K562 (cell line): ENCODE measurements around the gene BEND6. TPM values are rescaled to one million over a fixed set of nuclear protein-coding genes. Genes with fewer than 3 reads are reported as not detected.
"Not testable (repeated sequence)": the region's sequence is repeated elsewhere in the genome, so short reads cannot be mapped to it uniquely, and the experiment has no call there.

ENCODE experiments used
- CXXC5 ChIP-seq: fragments of 250-450 bp; sonication (Bioruptor Pico); IDR thresholded peaks from 2 replicates; pipeline ENCODE4 v1.8.0; 2022; ENCODE audit warnings: inconsistent platforms, mild to moderate bottlenecking, moderate library complexity
- E2F3 ChIP-seq: fragments of 250-450 bp; sonication (Bioruptor Pico); IDR thresholded peaks from 2 replicates; pipeline ENCODE4 v1.4.0; 2020; ENCODE audit warnings: mild to moderate bottlenecking
- ELF2 ChIP-seq: fragments of 250-450 bp; sonication (Bioruptor Pico); IDR thresholded peaks from 2 replicates; pipeline ENCODE4 v1.5.0; 2021; ENCODE audit warnings: mild to moderate bottlenecking
- HCFC1 ChIP-seq: IDR thresholded peaks from 2 replicates; pipeline ENCODE4 v1.6.1; 2012; ENCODE audit warnings: low read depth, low read length, improper control_type of control experiment
- LCOR ChIP-seq: sonication (generic); formaldehyde crosslinking; IDR thresholded peaks from 2 replicates; pipeline ENCODE4 v1.8.0; 2022; ENCODE audit warnings: mild to moderate bottlenecking, missing genetic modification reagents
- MAZ ChIP-seq, 2 experiments: fragments of 450-650 bp in 1 of 2; sonication (generic) in 1 of 2; formaldehyde crosslinking; IDR thresholded peaks in 1 of 2; conservative IDR thresholded peaks in 1 of 2; 2 replicates each; pipeline versions ENCODE4 v1.4.0 to v1.5.0; 2020; ENCODE audit warnings: mild to moderate bottlenecking in 1 of 2, missing genetic modification reagents in 1 of 2
- MTA1 ChIP-seq: fragments of 450-650 bp; IDR thresholded peaks from 2 replicates; pipeline ENCODE4 v1.6.1; 2017; ENCODE audit warnings: borderline replicate concordance
- MYNN ChIP-seq, 2 experiments: sonication (generic); formaldehyde crosslinking in 1 of 2; IDR thresholded peaks; 2 replicates each; pipeline versions ENCODE4 v1.5.0 to v1.6.1; 2016 to 2020; ENCODE audit warnings: antibody characterized with exemption in 1 of 2, missing genetic modification reagents in 1 of 2
- SRF ChIP-seq, 2 experiments: fragments of 250-450, 450-650 bp in 1 of 2; sonication (Bioruptor Pico) in 1 of 2; sonication (generic) in 1 of 2; formaldehyde crosslinking; IDR thresholded peaks; 2 replicates each; pipeline versions ENCODE4 v1.5.0 to v1.5.1; 2020 to 2022; ENCODE audit warnings: mild to moderate bottlenecking in 1 of 2, missing genetic modification reagents in 1 of 2
- ZFX ChIP-seq: sonication (generic); formaldehyde crosslinking; IDR thresholded peaks from 2 replicates; pipeline ENCODE4 v1.8.0; 2022; ENCODE audit warnings: mild to moderate bottlenecking, missing genetic modification reagents, moderate library complexity
- polyA plus RNA-seq, 8 experiments: library from polyadenylated mRNA; depleted of rRNA in 4 of 8; stranded (reverse) in 5 of 8; unstranded in 3 of 8; fragments of >200 nt; fragmentation: Nextera tagmentation in 2 of 8; fragmentation: Illumina TruSeq in 1 of 8; extraction: Ambion mirVana in 2 of 8; extraction: Trizol in 1 of 8; gene quantifications; 2 replicates each; pipeline versions ENCODE4 v1.2.1 to v1.2.3, GENCODE V29; 2011 to 2014; ENCODE audit warnings: inconsistent platforms in 1 of 8, missing spikeins in 1 of 8
- total RNA-seq, 7 experiments: library from RNA; depleted of rRNA in 6 of 7; stranded (reverse); fragments of >200 nt in 6 of 7; fragmentation: Illumina TruSeq in 2 of 7; extraction: Trizol in 2 of 7; gene quantifications; 2 replicates each; pipeline versions ENCODE4 v1.2.1 to v1.2.3, GENCODE V29; 2011 to 2021; ENCODE audit warnings: low replicate concordance in 1 of 7
- TF ChIP-seq, protein P1 (sequence below): fragments of 200-800 bp; sonication (Bioruptor generic); IDR thresholded peaks from 2 replicates; pipeline ENCODE4 v1.6.1; 2016; ENCODE audit warnings: missing genetic modification characterization, missing compliant biosample characterization
- TF ChIP-seq, protein P2 (sequence below): fragments of 200-800 bp; sonication (Bioruptor generic); IDR thresholded peaks from 2 replicates; pipeline ENCODE4 v1.6.1; 2017; ENCODE audit warnings: missing genetic modification characterization, missing compliant biosample characterization
- TF ChIP-seq, protein P3 (sequence below), 2 experiments: fragments of 250-450 bp in 1 of 2; fragments of 450-650 bp in 1 of 2; sonication (Bioruptor Pico) in 1 of 2; IDR thresholded peaks; 2 replicates each; pipeline versions ENCODE4 v1.6.1 to v1.8.0; 2016 to 2021; ENCODE audit warnings: mild to moderate bottlenecking in 2 of 2, moderate library complexity in 2 of 2, missing compliant biosample characterization in 1 of 2, missing genetic modification characterization in 1 of 2
- TF ChIP-seq, protein P4 (sequence below): IDR thresholded peaks from 2 replicates; pipeline ENCODE4 v1.6.1; 2012; ENCODE audit warnings: low read depth, low read length, improper control_type of control experiment, borderline replicate concordance

Gene BEND6
- total and polyA plus RNA-seq, 9 of the 15 experiments (the other 6 are each of a cell fraction or from before 2014, with no cell fraction given), result 0.37 to 4.0 (median 1.1) TPM

DNA sequence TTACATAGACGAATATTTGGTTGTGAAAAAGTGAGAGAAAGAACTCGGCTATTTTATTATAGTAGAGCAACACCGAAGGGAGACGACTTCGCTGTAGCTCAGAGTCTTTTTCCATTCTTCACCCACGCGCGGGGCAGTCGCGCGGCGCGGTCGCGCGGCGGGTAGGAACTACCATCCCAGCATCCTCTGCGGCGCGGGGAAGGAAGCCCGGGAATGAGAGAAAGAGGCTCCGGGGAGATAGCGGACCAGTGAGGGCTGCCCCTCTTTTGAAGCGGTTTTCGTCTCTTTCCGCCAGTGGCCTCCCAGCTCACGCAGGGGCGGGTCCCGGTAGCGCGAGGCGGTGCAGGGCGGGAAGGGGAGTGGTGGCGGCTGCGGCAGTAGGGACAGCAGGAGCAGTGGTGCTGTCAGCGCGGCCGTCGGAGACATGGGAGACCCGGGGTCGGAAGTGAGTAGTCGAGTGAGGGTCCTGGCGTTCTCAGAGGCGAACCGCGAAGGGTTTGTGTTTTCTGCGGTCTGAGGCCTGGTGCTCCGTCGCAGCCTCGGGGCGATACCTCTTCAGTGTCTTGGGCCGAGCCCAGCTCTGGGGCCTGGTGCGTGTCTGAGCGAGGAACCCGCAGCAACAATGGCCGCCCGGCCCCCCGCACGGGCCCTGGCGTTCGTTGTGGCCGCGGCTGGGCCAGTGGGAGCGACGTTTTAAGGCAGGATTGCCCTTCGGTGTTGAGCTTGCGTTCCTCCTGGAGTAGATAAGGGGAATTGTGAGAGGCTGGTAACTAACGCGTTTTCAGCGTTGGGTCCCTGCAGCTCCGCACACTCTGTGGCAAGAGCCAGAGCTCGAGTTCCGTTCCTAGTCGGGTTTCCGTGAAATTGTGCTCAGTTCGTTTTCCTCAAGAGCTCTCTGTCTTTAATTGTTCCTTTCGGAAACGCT is 91.7 kb downstream of the BEND6 start, which contains the start of gene KIAA1586 (continued):
- TF ChIP-seq MAZ (CRISPR knock-in tag; conservative IDR thresholded peaks at IDR 0.05 in 1 of 2, IDR thresholded peaks at IDR 0.05 in 1 of 2) (peak; percentile 46 to 76), ELF2 (CRISPR knock-in tag) (0 out of 2 replicates have a peak, but pooled peaks have one; percentile 62), MYNN (IDR thresholded peaks at IDR 0.05) (peak; percentile 62; the same call in 1 of the 2 replicates), E2F3 (CRISPR knock-in tag) (peak; percentile 88), MTA1 (peak; percentile 79), LCOR (CRISPR knock-in tag) (peak; percentile 68; the same call in 1 of the 2 replicates), ZFX (CRISPR knock-in tag) (peak; percentile 88), HCFC1 (peak; percentile 80), SRF (CRISPR knock-in tag; IDR thresholded peaks at IDR 0.05) (peak in 1 of 2 experiments; percentile 18; a peak in 1 of 4 replicates), CXXC5 (CRISPR knock-in tag) (peak; percentile 90)
- not testable (repeated sequence) for TF ChIP-seq MYNN (CRISPR knock-in tag; IDR thresholded peaks at IDR 0.05)
- TF ChIP-seq, protein P1, sequence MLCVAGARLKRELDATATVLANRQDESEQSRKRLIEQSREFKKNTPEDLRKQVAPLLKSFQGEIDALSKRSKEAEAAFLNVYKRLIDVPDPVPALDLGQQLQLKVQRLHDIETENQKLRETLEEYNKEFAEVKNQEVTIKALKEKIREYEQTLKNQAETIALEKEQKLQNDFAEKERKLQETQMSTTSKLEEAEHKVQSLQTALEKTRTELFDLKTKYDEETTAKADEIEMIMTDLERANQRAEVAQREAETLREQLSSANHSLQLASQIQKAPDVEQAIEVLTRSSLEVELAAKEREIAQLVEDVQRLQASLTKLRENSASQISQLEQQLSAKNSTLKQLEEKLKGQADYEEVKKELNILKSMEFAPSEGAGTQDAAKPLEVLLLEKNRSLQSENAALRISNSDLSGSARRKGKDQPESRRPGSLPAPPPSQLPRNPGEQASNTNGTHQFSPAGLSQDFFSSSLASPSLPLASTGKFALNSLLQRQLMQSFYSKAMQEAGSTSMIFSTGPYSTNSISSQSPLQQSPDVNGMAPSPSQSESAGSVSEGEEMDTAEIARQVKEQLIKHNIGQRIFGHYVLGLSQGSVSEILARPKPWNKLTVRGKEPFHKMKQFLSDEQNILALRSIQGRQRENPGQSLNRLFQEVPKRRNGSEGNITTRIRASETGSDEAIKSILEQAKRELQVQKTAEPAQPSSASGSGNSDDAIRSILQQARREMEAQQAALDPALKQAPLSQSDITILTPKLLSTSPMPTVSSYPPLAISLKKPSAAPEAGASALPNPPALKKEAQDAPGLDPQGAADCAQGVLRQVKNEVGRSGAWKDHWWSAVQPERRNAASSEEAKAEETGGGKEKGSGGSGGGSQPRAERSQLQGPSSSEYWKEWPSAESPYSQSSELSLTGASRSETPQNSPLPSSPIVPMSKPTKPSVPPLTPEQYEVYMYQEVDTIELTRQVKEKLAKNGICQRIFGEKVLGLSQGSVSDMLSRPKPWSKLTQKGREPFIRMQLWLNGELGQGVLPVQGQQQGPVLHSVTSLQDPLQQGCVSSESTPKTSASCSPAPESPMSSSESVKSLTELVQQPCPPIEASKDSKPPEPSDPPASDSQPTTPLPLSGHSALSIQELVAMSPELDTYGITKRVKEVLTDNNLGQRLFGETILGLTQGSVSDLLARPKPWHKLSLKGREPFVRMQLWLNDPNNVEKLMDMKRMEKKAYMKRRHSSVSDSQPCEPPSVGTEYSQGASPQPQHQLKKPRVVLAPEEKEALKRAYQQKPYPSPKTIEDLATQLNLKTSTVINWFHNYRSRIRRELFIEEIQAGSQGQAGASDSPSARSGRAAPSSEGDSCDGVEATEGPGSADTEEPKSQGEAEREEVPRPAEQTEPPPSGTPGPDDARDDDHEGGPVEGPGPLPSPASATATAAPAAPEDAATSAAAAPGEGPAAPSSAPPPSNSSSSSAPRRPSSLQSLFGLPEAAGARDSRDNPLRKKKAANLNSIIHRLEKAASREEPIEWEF, result peak; percentile 60; the same call in 1 of the 2 replicates
- TF ChIP-seq, protein P2, sequence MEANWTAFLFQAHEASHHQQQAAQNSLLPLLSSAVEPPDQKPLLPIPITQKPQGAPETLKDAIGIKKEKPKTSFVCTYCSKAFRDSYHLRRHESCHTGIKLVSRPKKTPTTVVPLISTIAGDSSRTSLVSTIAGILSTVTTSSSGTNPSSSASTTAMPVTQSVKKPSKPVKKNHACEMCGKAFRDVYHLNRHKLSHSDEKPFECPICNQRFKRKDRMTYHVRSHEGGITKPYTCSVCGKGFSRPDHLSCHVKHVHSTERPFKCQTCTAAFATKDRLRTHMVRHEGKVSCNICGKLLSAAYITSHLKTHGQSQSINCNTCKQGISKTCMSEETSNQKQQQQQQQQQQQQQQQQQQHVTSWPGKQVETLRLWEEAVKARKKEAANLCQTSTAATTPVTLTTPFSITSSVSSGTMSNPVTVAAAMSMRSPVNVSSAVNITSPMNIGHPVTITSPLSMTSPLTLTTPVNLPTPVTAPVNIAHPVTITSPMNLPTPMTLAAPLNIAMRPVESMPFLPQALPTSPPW (CRISPR knock-in tag), result peak; percentile 30; the same call in 1 of the 2 replicates
- TF ChIP-seq, protein P3, sequence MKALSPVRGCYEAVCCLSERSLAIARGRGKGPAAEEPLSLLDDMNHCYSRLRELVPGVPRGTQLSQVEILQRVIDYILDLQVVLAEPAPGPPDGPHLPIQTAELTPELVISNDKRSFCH (CRISPR knock-in tag; IDR thresholded peaks at IDR 0.05), result not testable (repeated sequence)
- TF ChIP-seq, protein P3 (tag; IDR thresholded peaks at IDR 0.05), result peak; percentile 75; the same call in 1 of the 2 replicates
- TF ChIP-seq, protein P4, sequence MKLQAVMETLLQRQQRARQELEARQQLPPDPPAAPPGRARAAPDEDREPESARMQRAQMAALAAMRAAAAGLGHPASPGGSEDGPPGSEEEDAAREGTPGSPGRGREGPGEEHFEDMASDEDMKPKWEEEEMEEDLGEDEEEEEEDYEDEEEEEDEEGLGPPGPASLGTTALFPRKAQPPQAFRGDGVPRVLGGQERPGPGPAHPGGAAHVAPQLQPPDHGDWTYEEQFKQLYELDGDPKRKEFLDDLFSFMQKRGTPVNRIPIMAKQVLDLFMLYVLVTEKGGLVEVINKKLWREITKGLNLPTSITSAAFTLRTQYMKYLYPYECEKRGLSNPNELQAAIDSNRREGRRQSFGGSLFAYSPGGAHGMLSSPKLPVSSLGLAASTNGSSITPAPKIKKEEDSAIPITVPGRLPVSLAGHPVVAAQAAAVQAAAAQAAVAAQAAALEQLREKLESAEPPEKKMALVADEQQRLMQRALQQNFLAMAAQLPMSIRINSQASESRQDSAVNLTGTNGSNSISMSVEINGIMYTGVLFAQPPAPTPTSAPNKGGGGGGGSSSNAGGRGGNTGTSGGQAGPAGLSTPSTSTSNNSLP, result 0 out of 2 replicates have a peak, but pooled peaks have one; percentile 32
